GM12892 (cell line): ENCODE measurements around the gene RNASE9.

Experiments
- POLR2A ChIP-seq: IDR thresholded peaks from 2 replicates; pipeline ENCODE4 v1.6.1; 2011; ENCODE audit warnings: low read depth, low read length, control low read depth
- POLR2AphosphoS5 ChIP-seq: IDR thresholded peaks from 2 replicates; pipeline ENCODE4 v1.6.1; 2011; ENCODE audit warnings: low read depth, low read length, control low read depth

DNA sequence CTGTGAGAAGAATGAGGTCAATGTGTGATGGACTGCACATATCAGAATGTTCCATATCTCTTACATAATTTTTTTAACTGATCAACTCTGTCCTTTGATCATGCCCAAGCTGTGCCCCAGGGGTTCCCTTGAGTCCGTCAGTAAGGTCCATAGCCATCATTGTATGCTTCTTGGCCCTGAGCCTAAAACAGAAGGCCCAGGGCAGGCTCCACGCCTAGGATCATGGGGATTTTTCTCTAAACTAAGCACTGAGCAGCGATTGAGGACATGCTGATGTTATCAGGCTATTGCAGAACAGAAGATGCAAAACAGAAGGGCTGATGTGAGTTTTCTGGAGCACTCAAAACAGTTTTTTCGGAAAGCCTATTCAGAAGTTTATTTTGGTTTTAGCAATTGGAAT, 20.9 kb downstream of the RNASE9 start:
- TF ChIP-seq POLR2A (no peak), POLR2AphosphoS5 (no peak)
